GM10847 (cell line): ENCODE data around the gene MRE11.

Source experiments
- POLR2A ChIP-seq: IDR thresholded peaks from 2 replicates; pipeline ENCODE4 v1.6.1; 2011; ENCODE audit not compliant: insufficient read length; ENCODE audit errors: extremely low read depth

MRE11 gene

GRCh38 chr11:94518300-94518699 lies 24.7 kb upstream of the MRE11 start:
- TF ChIP-seq POLR2A = no peak

GRCh38 chr11:94516725-94517124 lies 23.1 kb upstream of the MRE11 start:
- no peak for TF ChIP-seq POLR2A

GRCh38 chr11:94515398-94515797 lies 21.8 kb upstream of the MRE11 start:
- no peak for TF ChIP-seq POLR2A

- no peak for TF ChIP-seq POLR2A
Measured at GRCh38 chr11:94513091-94513490, 19.4 kb upstream of the MRE11 start.

- no peak for TF ChIP-seq POLR2A
Measured at GRCh38 chr11:94511932-94512781, 18.5 kb upstream of the MRE11 start, which contains the start of gene C11orf97. Gene C11orf97, plus strand, starts transcription at chr11:94512461. Its CDS starts 68 bp downstream, at chr11:94512529.

- TF ChIP-seq POLR2A = no peak
Measured at GRCh38 chr11:94507485-94507884, 13.8 kb upstream of the MRE11 start.

- no peak for TF ChIP-seq POLR2A
Measured at GRCh38 chr11:94504689-94505293, 11.1 kb upstream of the MRE11 start.

- TF ChIP-seq POLR2A = no peak
Measured at GRCh38 chr11:94501522-94501921, 7.9 kb upstream of the MRE11 start.

- no peak for TF ChIP-seq POLR2A
Measured at GRCh38 chr11:94500181-94500580, 6.5 kb upstream of the MRE11 start.

GRCh38 chr11:94494126-94494680 lies 559 bp upstream of the MRE11 start:
- no peak for TF ChIP-seq POLR2A

GRCh38 chr11:94486068-94486467 lies 7.6 kb downstream of the MRE11 start:
- TF ChIP-seq POLR2A = no peak

GRCh38 chr11:94481342-94481741 lies 12.3 kb downstream of the MRE11 start:
- TF ChIP-seq POLR2A = no peak

- no peak for TF ChIP-seq POLR2A
Measured at GRCh38 chr11:94477624-94478023, 16.0 kb downstream of the MRE11 start.

- no peak for TF ChIP-seq POLR2A
Measured at GRCh38 chr11:94472916-94473799, 20.5 kb downstream of the MRE11 start.

- TF ChIP-seq POLR2A = no peak
Measured at GRCh38 chr11:94469416-94469815, 24.2 kb downstream of the MRE11 start.
